Smooth muscle cell of the pulmonary artery (primary cell): Measurements from ENCODE around the gene PTGIR. TPM values are rescaled to one million over a fixed set of nuclear protein-coding genes. Genes with fewer than 3 reads are reported as not detected.

Experiments
- total RNA-seq: library from RNA; depleted of rRNA; stranded (reverse); fragments of >200 nt; gene quantifications from 2 replicates; pipeline ENCODE4 v1.2.3, GENCODE V29; 2014

Gene PTGIR, protein sequence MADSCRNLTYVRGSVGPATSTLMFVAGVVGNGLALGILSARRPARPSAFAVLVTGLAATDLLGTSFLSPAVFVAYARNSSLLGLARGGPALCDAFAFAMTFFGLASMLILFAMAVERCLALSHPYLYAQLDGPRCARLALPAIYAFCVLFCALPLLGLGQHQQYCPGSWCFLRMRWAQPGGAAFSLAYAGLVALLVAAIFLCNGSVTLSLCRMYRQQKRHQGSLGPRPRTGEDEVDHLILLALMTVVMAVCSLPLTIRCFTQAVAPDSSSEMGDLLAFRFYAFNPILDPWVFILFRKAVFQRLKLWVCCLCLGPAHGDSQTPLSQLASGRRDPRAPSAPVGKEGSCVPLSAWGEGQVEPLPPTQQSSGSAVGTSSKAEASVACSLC
- 20.0 and 34.8 TPM in 2 replicates for total RNA-seq

DNA sequence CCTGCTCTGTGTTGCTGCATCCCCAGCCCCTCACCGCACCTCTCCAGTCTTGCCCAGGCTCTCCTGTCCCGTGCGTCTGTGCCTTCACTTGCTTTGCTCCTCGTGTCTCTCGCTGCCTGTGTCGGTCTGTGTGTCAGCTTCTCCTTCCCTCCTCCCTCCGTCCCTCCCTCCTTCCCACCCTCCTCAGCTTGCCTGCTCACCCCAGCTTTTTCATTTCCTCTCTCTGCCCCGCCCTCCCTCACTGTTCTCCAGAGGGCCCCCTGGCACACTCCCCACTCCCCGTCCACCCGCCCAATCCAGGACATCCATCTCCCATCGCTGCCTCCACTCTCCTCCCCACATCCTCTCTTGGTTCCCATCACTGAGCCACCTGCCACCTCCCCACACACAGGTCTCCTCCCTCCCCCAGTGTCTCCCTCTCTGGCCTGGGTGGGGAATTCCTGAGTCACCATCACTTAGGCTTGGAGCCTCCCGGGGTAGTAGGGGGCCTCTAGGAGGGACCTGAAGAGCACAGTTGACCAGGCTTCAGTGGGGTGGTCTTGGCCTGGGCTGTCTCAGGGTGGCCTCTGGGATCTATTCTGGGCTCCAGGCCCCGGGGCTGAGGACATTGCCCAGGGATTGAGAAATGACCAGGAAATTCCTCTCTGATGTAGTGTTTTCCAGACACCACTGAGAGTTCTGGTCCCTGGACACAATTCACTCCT, at the start of gene PTGIR:
PTGIR (minus strand) TSS at position 132 of the 704 bp plus-strand sequence. CDS start 864 bp downstream, outside the sequence.

DNA sequence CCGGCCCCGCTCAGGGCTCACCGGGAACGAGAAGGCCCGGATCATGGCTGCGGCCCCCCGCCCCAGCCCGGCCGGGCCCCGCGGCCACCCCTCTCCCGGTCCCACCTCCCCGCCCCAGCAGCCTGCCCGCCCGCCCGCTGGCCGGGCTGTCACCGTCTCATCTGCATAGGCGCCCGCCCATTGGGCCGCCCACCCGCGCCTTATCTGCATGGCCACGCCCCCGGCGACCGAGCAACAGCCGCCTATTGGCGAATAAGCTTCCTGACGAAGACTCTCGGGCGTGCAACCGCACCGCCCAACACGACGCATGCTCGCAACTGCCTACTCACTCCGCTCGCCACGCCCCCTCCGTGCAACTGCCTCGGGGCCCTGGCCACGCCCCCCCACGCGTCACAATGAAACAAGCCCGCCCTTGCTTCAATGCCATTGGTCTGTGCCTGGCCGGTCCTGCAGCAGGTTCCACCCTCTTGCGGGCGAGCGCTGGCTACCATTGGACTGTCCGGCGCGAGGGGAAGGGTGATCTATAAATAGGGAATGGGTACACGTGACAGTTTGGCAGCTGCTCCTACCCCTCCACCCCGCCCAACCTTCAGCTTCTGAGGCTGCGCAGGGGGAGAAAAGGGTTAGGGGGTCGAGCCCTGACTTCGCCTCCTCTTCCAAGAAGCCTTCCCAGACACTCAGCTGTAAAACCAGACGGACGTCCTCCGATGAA, 36.3 kb upstream of the PTGIR start, which contains the start of gene DACT3:
DACT3 (minus strand) TSS at position 163 of the 712 bp plus-strand sequence; CDS start at position 45, 118 bp downstream.

DNA sequence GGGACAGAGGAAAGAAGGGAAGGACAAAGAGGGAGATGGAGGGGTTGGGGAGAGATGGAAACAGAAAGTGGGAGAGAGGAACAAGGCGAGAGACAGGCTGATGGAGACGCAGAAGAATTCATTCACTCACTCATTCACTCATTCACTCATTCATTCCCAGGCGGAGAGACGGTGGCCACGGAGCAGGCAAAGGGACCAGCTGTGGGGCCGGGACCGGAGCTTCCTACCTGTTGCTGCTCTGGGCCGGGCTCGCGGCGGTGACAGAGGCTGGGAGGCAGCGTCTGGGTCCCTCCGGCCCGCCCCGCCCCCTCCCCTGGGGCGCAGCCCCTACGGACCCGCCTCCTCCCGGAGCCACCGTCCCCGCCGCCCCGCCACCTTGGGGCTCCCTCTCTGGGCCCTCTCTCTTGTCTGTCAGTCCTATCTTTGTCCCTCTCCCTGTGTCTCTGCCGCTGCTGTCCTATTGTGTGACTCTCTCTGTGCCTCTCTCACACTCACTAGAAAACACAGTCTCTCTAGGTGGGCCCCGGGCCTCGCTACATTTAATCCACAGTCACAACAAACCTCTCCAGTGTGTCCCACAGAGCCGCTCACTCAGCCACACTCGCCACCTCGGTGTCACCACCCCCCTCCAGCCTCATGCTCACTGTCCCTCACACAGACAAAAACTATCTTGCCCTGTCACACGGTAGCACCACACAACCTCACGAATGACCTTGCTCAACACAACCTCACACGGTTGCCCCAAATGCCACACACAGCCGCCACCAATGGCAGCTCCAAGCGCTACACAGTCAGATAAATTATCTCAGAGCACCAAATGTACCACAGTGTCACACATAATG, 11.3 kb upstream of the PTGIR start, which contains the start of gene GNG8:
GNG8 (minus strand) TSS at position 283 of the 842 bp plus-strand sequence. CDS start 1,520 bp downstream, outside the sequence.

DNA sequence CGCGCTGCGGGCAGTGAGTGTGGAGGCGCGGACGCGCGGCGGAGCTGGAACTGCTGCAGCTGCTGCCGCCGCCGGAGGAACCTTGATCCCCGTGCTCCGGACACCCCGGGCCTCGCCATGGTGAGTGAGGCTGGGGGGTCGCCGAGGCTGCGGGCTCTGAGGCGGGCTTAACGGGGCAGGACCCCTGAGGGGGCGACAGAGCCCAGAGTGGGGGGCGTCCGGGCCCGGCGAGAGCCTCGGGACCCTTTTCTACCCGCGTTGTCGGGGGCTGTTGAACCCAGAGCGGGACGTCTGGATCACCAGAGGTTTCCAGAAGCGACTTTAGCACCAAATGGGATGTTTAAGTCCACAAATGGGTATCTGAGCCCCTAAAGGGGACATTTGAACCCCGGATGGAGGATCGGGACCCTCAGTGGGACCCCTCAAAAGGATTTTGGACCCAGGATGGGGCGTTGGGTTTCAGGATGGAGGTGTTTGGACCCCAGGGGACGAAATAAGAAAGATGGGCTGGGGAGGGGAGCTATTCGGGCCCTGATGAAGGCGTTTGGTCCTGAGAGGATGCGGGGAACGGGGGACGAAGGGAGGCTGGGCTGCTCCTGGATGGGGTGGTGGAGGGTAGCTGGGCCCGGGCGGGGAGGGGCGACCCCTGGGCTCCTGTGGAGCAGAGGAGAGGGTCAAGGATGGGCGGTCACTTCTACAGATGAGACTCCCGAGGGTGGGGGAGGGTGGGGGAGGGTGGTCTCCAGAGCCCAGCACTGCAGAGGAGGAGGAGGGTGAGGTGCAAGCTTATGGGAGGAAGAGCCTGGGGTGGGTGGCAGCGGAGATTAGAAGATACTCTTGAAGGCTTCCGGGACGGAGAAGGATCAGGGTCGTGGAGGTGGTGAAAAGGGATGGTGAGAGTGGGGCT, 23.3 kb downstream of the PTGIR start, which contains the start of gene CALM3:
CALM3 (plus strand) TSS at position 13 of the 907 bp plus-strand sequence; CDS start at position 118, 105 bp downstream.

Other genes starting within 250 kb of the PTGIR start
- gene CCDC8, start 211.5 kb downstream of the PTGIR start, total RNA-seq: 20.0 and 21.8 TPM in 2 replicates
- 0.39 and 0.50 TPM in 2 replicates for gene PNMA8C, start 196.2 kb downstream of the PTGIR start, total RNA-seq
- gene PNMA8A, start 153.5 kb downstream of the PTGIR start, total RNA-seq: 3.2 and 6.1 TPM in 2 replicates
- gene PNMA8B, start 129.2 kb downstream of the PTGIR start, total RNA-seq: 0.96 and 1.6 TPM in 2 replicates
- 185 and 240 TPM in 2 replicates for gene CALM3, start 23.8 kb downstream of the PTGIR start, total RNA-seq
- gene GNG8, start 11.1 kb upstream of the PTGIR start, total RNA-seq: not detected in 2 replicates
- 6.6 and 6.8 TPM in 2 replicates for gene DACT3, start 36.1 kb upstream of the PTGIR start, total RNA-seq
- gene PRKD2, start 92.0 kb upstream of the PTGIR start, total RNA-seq: 17.4 and 28.1 TPM in 2 replicates
- 26.6 and 32.4 TPM in 2 replicates for gene FKRP, start 121.0 kb upstream of the PTGIR start, total RNA-seq
- gene STRN4, start 121.4 kb upstream of the PTGIR start, total RNA-seq: 70.7 and 73.0 TPM in 2 replicates
- gene SLC1A5, start 163.5 kb upstream of the PTGIR start, total RNA-seq: 122 and 169 TPM in 2 replicates
- gene AP2S1, start 225.8 kb upstream of the PTGIR start, total RNA-seq: 121 and 142 TPM in 2 replicates
- gene ARHGAP35, start 235.9 kb upstream of the PTGIR start, total RNA-seq: 79.4 and 89.5 TPM in 2 replicates